HG03039 (cell line): ENCODE data around the gene PMPCA.
A peak's percentile ranks its signal among the peaks of the same experiment; 100 is the strongest.
"Not testable (repeated sequence)": the region's sequence is repeated elsewhere in the genome, so short reads cannot be mapped to it uniquely, and the experiment has no call there.

ENCODE experiments used
- ATAC-seq: cut with Tn5 transposase; IDR thresholded peaks from one replicate; pipeline ENCODE4 v1.9.1; 2021; ENCODE audit warnings: mild to moderate bottlenecking, moderate library complexity; ENCODE audit not compliant: unreplicated experiment

PMPCA gene

GRCh38 chr9:136407911-136408310, 2.5 kb upstream of the PMPCA start:
- no peak for ATAC-seq

GRCh38 chr9:136409557-136410455, 652 bp upstream of the PMPCA start:
- peak; percentile 10 for ATAC-seq

- ATAC-seq: no peak
Measured at GRCh38 chr9:136411378-136411777, 920 bp downstream of the PMPCA start.

- ATAC-seq: no peak
Measured at GRCh38 chr9:136412962-136413361, 2.5 kb downstream of the PMPCA start.

GRCh38 chr9:136416427-136416826, 6.0 kb downstream of the PMPCA start:
- no peak for ATAC-seq

GRCh38 chr9:136416914-136417313, 6.5 kb downstream of the PMPCA start:
- no peak for ATAC-seq

GRCh38 chr9:136418182-136419091, 8.0 kb downstream of the PMPCA start:
- no peak for ATAC-seq

GRCh38 chr9:136419092-136419420, 8.6 kb downstream of the PMPCA start:
- no peak for ATAC-seq

- no peak for ATAC-seq
Measured at GRCh38 chr9:136421791-136422190, 11.3 kb downstream of the PMPCA start.

- no peak for ATAC-seq
Measured at GRCh38 chr9:136422876-136423275, 12.4 kb downstream of the PMPCA start.

GRCh38 chr9:136423432-136424146, 13.1 kb downstream of the PMPCA start:
- ATAC-seq: no peak

GRCh38 chr9:136424750-136425362, 14.4 kb downstream of the PMPCA start:
- ATAC-seq: no peak

- not testable (repeated sequence) for ATAC-seq
Measured at GRCh38 chr9:136425367-136425766, 14.9 kb downstream of the PMPCA start.

GRCh38 chr9:136426787-136427186, 16.3 kb downstream of the PMPCA start:
- no peak for ATAC-seq

- no peak for ATAC-seq
Measured at GRCh38 chr9:136429075-136429628, 18.7 kb downstream of the PMPCA start.

GRCh38 chr9:136429683-136430491, 19.4 kb downstream of the PMPCA start:
- ATAC-seq: no peak

- no peak for ATAC-seq
Measured at GRCh38 chr9:136430588-136431234, 20.3 kb downstream of the PMPCA start.

GRCh38 chr9:136431782-136432350, 21.4 kb downstream of the PMPCA start:
- ATAC-seq: no peak

GRCh38 chr9:136432591-136432990, 22.1 kb downstream of the PMPCA start:
- ATAC-seq: no peak
